B cell (primary cell): ENCODE data around the gene GIMAP6. TPM values are rescaled to one million over a fixed set of nuclear protein-coding genes. Genes with fewer than 3 reads are reported as not detected.

ENCODE experiments used
- ATAC-seq: fragments of 200-7000 bp; cut with Tn5 transposase; one replicate; pipeline ENCODE4 v1.10.0; 2021; ENCODE audit warnings: low read depth, mild to moderate bottlenecking, moderate number of reproducible peaks, moderate library complexity
- CTCF ChIA-PET: fragments of 350-600 bp; sonication (Branson Sonifier 250); formaldehyde crosslinking; loops from one replicate; lab custom pipeline; 2021; ENCODE audit warnings: antibody characterized with exemption, inconsistent platforms; lab: Charles Lee
- POLR2A ChIA-PET: fragments of 350-600 bp; sonication (Branson Sonifier 250); formaldehyde crosslinking; loops from one replicate; lab custom pipeline; 2021; ENCODE audit warnings: antibody characterized with exemption; lab: Charles Lee
- DNase-seq: peaks from one replicate; pipeline ENCODE4 v3.0.0; 2013
- H2AFZ ChIP-seq: 2 replicates; pipeline ENCODE4 v1.6.1; 2012; ENCODE audit warnings: mild to moderate bottlenecking, low read depth, low read length; ENCODE audit not compliant: insufficient read depth, poor library complexity, severe bottlenecking
- H3K27ac ChIP-seq, 2 donors: 1 replicate in 1 of 2; 2 replicates in 1 of 2; pipeline ENCODE4 v1.5.1; 2012 to 2013; ENCODE audit warnings: low read length in 2 of 2, mild to moderate bottlenecking in 2 of 2, moderate library complexity in 1 of 2
- H3K27me3 ChIP-seq, 4 experiments: fragments of 200-600 bp in 1 of 4; sonication (generic) in 1 of 4; replicated peaks in 1 of 4; 1 replicate in 2 of 4; 2 replicates in 2 of 4; pipeline versions ENCODE4 v1.6.1 to v1.7.0; 2013 to 2016; ENCODE audit warnings: low read length in 3 of 4, mild to moderate bottlenecking in 2 of 4, mixed read lengths in 1 of 4, moderate library complexity in 1 of 4; ENCODE audit not compliant: insufficient read depth in 4 of 4, control insufficient read depth in 3 of 4; ENCODE audit errors: control extremely low read depth in 1 of 4
- H3K36me3 ChIP-seq, 2 experiments: replicated peaks in 1 of 2; 1 replicate in 1 of 2; 2 replicates in 1 of 2; pipeline versions ENCODE4 v1.6.1 to v1.7.1; 2013; ENCODE audit warnings: low read length in 1 of 2; ENCODE audit not compliant: insufficient read depth in 2 of 2, control insufficient read depth in 1 of 2; ENCODE audit errors: control extremely low read depth in 1 of 2, extremely low read depth in 1 of 2
- H3K4me1 ChIP-seq, 2 donors: fragments of 200-600 bp in 1 of 2; sonication (generic) in 1 of 2; 1 replicate in 1 of 2; 2 replicates in 1 of 2; pipeline versions ENCODE4 v1.5.1 to v1.6.1; 2013 to 2017; ENCODE audit warnings: low read length in 2 of 2; ENCODE audit not compliant: control insufficient read depth in 2 of 2, insufficient read depth in 2 of 2
- H3K4me2 ChIP-seq: replicated peaks from 2 replicates; pipeline ENCODE3; 2012; ENCODE audit warnings: mild to moderate bottlenecking, low read depth, low read length; ENCODE audit not compliant: poor library complexity, severe bottlenecking
- H3K4me3 ChIP-seq, 5 experiments: fragments of 200-600 bp in 1 of 5; sonication (generic) in 1 of 5; 1 replicate in 3 of 5; 2 replicates in 2 of 5; pipeline versions ENCODE4 v1.5.1 to v1.7.0; 2011 to 2016; ENCODE audit warnings: low read length in 4 of 5, mild to moderate bottlenecking in 4 of 5, low read depth in 2 of 5, control low read depth in 1 of 5, moderate library complexity in 1 of 5; ENCODE audit not compliant: insufficient read depth in 1 of 5; ENCODE audit errors: control extremely low read depth in 1 of 5, extremely low read depth in 1 of 5
- H3K79me2 ChIP-seq: fragments of 200-600 bp; sonication (generic); one replicate; pipeline ENCODE4 v1.6.0; 2016; ENCODE audit warnings: low read length; ENCODE audit not compliant: control insufficient read depth, insufficient read depth
- H3K9ac ChIP-seq: fragments of 200-600 bp; sonication (generic); 2 replicates; pipeline ENCODE4 v1.6.1; 2017; ENCODE audit warnings: mild to moderate bottlenecking, low read length, moderate library complexity
- H3K9me3 ChIP-seq, 3 donors: one replicate each; pipeline versions ENCODE4 v1.6.1 to v1.7.1; 2013; ENCODE audit warnings: low read length in 2 of 3; ENCODE audit not compliant: control insufficient read depth in 2 of 3, insufficient read depth in 1 of 3; ENCODE audit errors: control extremely low read depth in 1 of 3
- H4K20me1 ChIP-seq: 2 replicates; pipeline ENCODE4 v1.6.0; 2012; ENCODE audit warnings: mild to moderate bottlenecking, low read length; ENCODE audit not compliant: insufficient read depth, control insufficient read depth, poor library complexity, severe bottlenecking
- H3K27ac Mint-ChIP-seq: one replicate; pipeline ENCODE4 v1.8.0; 2021; ENCODE audit warnings: mixed read lengths
- H3K27me3 Mint-ChIP-seq: one replicate; pipeline ENCODE4 v1.8.0; 2021; ENCODE audit warnings: mixed read lengths
- H3K4me1 Mint-ChIP-seq: one replicate; pipeline ENCODE4 v1.8.0; 2021; ENCODE audit warnings: mixed read lengths
- H3K4me3 Mint-ChIP-seq: one replicate; pipeline ENCODE4 v1.8.0; 2021; ENCODE audit warnings: mixed read lengths
- H3K9me3 Mint-ChIP-seq: one replicate; pipeline ENCODE4 v1.8.0; 2022; ENCODE audit warnings: mixed read lengths; ENCODE audit not compliant: insufficient read depth
- EZH2 ChIP-seq: IDR thresholded peaks from 2 replicates; pipeline ENCODE4 v1.6.1; 2012; ENCODE audit warnings: borderline replicate concordance, low read depth, mild to moderate bottlenecking, moderate library complexity, low read length; ENCODE audit not compliant: insufficient read depth, poor library complexity, severe bottlenecking
- WGBS: methylation state at CpG from one replicate; pipeline ENCODE4 v1.1.5; 2013; ENCODE audit warnings: missing lambda C conversion rate; ENCODE audit not compliant: insufficient coverage; 5-methylcytosine and 5-hydroxymethylcytosine counted together
- intact Hi-C: fragments of 100-400 bp; cut with micrococcal nuclease; formaldehyde crosslinking; loops from one replicate; pipeline ENCODE4 v1.10.0; 2022
- polyA plus RNA-seq: library from polyadenylated mRNA; depleted of rRNA; stranded (reverse); fragments of >200 nt; gene quantifications from 2 replicates; pipeline ENCODE4 v1.2.3, GENCODE V29; 2012
- total RNA-seq, 2 donors: library from RNA; stranded (reverse); fragments of 120-200 nt in 1 of 2; gene quantifications; 1 replicate in 1 of 2; 2 replicates in 1 of 2; pipeline versions ENCODE4 v1.2.3 to v1.2.4, GENCODE V29; 2013 to 2022
- TF ChIP-seq, protein P1 (sequence below): fragments of 200-600 bp; IDR thresholded peaks from one replicate; pipeline ENCODE4 v1.8.0; 2022; ENCODE audit warnings: antibody characterized with exemption, mild to moderate bottlenecking

Gene GIMAP6
- total and polyA plus RNA-seq, 2 donors (not counting 1 experiment from before 2014, with no cell fraction given): 0.39 to 0.45 TPM

DNA sequence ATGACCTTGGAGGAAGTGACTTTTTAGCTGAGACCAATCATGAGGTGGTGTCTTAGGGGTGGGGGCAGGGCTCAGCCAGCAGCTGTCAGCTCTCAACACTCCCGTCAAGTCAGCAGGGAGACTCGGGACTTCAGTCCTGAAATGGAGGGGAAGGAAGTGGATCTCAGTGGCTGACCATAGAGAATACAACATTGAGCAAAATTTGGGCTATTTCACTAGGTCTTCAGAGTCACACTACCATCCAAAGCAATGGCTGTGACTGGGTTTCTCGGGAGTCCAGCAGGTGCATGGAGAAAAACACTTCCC, 16.8 kb upstream of the GIMAP6 start:
- intact Hi-C loops: no loop called here
- Histone ChIP-seq H3K79me2 (no peaks in the 10 kb centered on the region), H3K9me3 (peaks cover 0 to 3% (median 0%) of the 10 kb centered on the region in 3 donors), H3K36me3 (no peaks in the 10 kb centered on the region), H4K20me1 (no peaks in the 10 kb centered on the region), H3K4me3 (no peak overlapping the region), H3K4me2 (no peak overlapping the region), H3K27ac (no peak overlapping the region), H3K9ac (no peak overlapping the region), H3K4me1 (no peaks in the 10 kb centered on the region), H3K27me3 (no peaks in the 10 kb centered on the region), H2AFZ (no peak overlapping the region)
- ATAC-seq (no peak), DNase-seq (no peak)
- ChIA-PET POLR2A (no interaction called here), CTCF (interaction anchor here (0.6 kb wide), 1 partner anchor 177 kb away, joined by 3 read pairs; no protein-coding TSS in a partner anchor)
- Mint-ChIP-seq H3K27ac (no peak overlapping the region), H3K4me3 (no peak overlapping the region), H3K9me3 (no peaks in the 10 kb centered on the region), H3K4me1 (no peaks in the 10 kb centered on the region), H3K27me3 (peaks cover 5% of the 10 kb centered on the region)
- TF ChIP-seq, protein P1, sequence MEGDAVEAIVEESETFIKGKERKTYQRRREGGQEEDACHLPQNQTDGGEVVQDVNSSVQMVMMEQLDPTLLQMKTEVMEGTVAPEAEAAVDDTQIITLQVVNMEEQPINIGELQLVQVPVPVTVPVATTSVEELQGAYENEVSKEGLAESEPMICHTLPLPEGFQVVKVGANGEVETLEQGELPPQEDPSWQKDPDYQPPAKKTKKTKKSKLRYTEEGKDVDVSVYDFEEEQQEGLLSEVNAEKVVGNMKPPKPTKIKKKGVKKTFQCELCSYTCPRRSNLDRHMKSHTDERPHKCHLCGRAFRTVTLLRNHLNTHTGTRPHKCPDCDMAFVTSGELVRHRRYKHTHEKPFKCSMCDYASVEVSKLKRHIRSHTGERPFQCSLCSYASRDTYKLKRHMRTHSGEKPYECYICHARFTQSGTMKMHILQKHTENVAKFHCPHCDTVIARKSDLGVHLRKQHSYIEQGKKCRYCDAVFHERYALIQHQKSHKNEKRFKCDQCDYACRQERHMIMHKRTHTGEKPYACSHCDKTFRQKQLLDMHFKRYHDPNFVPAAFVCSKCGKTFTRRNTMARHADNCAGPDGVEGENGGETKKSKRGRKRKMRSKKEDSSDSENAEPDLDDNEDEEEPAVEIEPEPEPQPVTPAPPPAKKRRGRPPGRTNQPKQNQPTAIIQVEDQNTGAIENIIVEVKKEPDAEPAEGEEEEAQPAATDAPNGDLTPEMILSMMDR: no peak
- no peak for TF ChIP-seq EZH2
- WGBS: 40% methylated on average over 1 of the region's 3 CpGs

DNA sequence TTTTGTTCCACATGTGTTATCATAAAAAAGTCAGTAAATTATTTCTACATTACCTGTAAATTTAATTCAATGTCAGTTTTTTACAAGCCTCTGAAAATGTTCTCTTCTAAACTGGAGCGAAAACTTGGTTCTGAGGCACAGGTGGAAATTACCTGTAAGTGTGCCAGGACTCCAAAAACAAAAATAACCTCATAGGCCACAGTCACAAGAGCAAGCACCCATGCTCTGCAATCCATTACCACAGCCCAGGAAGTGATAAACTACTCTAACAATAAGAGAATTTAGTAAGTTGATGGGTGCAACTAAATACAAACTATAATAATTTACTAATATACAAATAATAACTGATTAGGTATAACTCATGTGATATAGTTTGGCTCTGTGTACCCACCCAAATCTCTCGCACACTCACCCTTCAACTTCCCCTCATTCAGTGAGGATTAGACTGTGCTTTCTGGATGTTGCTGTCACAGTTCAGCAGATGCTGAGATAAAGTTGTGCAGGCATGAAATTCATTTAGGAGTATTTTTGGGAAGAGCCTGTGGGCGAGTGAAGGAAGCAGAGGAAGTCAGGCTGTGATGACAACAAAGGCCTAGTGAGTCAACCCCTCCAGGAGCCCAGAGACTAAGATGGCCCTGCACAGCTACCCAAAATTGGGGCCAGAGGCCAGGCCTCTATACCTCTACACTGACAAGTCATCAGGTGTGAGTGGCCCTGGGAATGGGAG, 16.3 kb upstream of the GIMAP6 start:
- no peaks in the 10 kb centered on the region for H3K4me1 Mint-ChIP-seq
- H3K27me3 ChIP-seq: no peaks in the 10 kb centered on the region
- ATAC-seq: no peak
- no peaks in the 10 kb centered on the region for H3K4me1 ChIP-seq
- no peak for DNase-seq
- intact Hi-C loops: no loop called here
- no peaks in the 10 kb centered on the region for H3K36me3 ChIP-seq
- no peak overlapping the region for H3K9ac ChIP-seq
- POLR2A ChIA-PET: no interaction called here
- TF ChIP-seq, protein P1: no peak
- peaks cover 0 to 3% (median 0%) of the 10 kb centered on the region in 3 donors for H3K9me3 ChIP-seq
- no peaks in the 10 kb centered on the region for H4K20me1 ChIP-seq
- CTCF ChIA-PET: interaction anchor here (0.6 kb wide), 1 partner anchor 177 kb away, joined by 3 read pairs; no protein-coding TSS in a partner anchor
- H3K4me3 ChIP-seq: no peak overlapping the region
- H3K27ac ChIP-seq: no peak overlapping the region
- H3K4me3 Mint-ChIP-seq: no peak overlapping the region
- H2AFZ ChIP-seq: no peak overlapping the region
- H3K27ac Mint-ChIP-seq: no peak overlapping the region
- H3K79me2 ChIP-seq: no peaks in the 10 kb centered on the region
- H3K4me2 ChIP-seq: no peak overlapping the region
- peaks cover 6% of the 10 kb centered on the region for H3K27me3 Mint-ChIP-seq
- WGBS: 65% methylated on average over 2 of the region's 3 CpGs
- no peaks in the 10 kb centered on the region for H3K9me3 Mint-ChIP-seq
